GM19193 (cell line): ENCODE results near the gene SPCS2.

Source experiments
- POLR2A ChIP-seq: IDR thresholded peaks from 4 replicates; pipeline ENCODE4 v1.6.1; 2011; ENCODE audit not compliant: insufficient read depth, insufficient read length; ENCODE audit errors: extremely low read depth

SPCS2 gene

GRCh38 chr11:74971424-74971823 is 22.4 kb downstream of the SPCS2 start:
- TF ChIP-seq POLR2A, result no peak

GRCh38 chr11:74978041-74978440 is 29.0 kb downstream of the SPCS2 start:
- no peak for TF ChIP-seq POLR2A

GRCh38 chr11:74980634-74981033 is 31.6 kb downstream of the SPCS2 start:
- no peak for TF ChIP-seq POLR2A

GRCh38 chr11:74981888-74982287 is 32.8 kb downstream of the SPCS2 start:
- TF ChIP-seq POLR2A, result no peak

- no peak for TF ChIP-seq POLR2A
Observed at GRCh38 chr11:74984070-74984469, 35.0 kb downstream of the SPCS2 start.

- no peak for TF ChIP-seq POLR2A
Observed at GRCh38 chr11:74984730-74985129, 35.7 kb downstream of the SPCS2 start.

GRCh38 chr11:74988541-74989259 is 39.6 kb downstream of the SPCS2 start, which contains the start of gene NEU3:
TSS of gene NEU3 (plus strand) at chr11:74988933. CDS start at chr11:74989061, 128 bp downstream.
- peak; percentile 84 for TF ChIP-seq POLR2A

- TF ChIP-seq POLR2A, result no peak
Observed at GRCh38 chr11:74989260-74989638, 40.2 kb downstream of the SPCS2 start.

- no peak for TF ChIP-seq POLR2A
Observed at GRCh38 chr11:74990941-74991340, 41.9 kb downstream of the SPCS2 start.

GRCh38 chr11:74992852-74993251 is 43.8 kb downstream of the SPCS2 start:
- no peak for TF ChIP-seq POLR2A

- no peak for TF ChIP-seq POLR2A
Observed at GRCh38 chr11:75000975-75001354, 51.9 kb downstream of the SPCS2 start.

GRCh38 chr11:75001686-75002085 is 52.6 kb downstream of the SPCS2 start:
- no peak for TF ChIP-seq POLR2A

GRCh38 chr11:75002516-75002915 is 53.5 kb downstream of the SPCS2 start:
- no peak for TF ChIP-seq POLR2A

- TF ChIP-seq POLR2A, result no peak
Observed at GRCh38 chr11:75004215-75004614, 55.1 kb downstream of the SPCS2 start.

- TF ChIP-seq POLR2A, result no peak
Observed at GRCh38 chr11:75011357-75011756, 62.3 kb downstream of the SPCS2 start.

GRCh38 chr11:75011872-75012271 is 62.8 kb downstream of the SPCS2 start:
- TF ChIP-seq POLR2A, result no peak

- no peak for TF ChIP-seq POLR2A
Observed at GRCh38 chr11:75013051-75013450, 64.0 kb downstream of the SPCS2 start.

GRCh38 chr11:75014129-75014528 is 65.1 kb downstream of the SPCS2 start:
- TF ChIP-seq POLR2A, result no peak

GRCh38 chr11:75022296-75022695 is 73.2 kb downstream of the SPCS2 start:
- no peak for TF ChIP-seq POLR2A
